Smooth muscle cell (in vitro differentiated cells): ENCODE measurements around the gene RSAD2. TPM values are rescaled to one million over a fixed set of nuclear protein-coding genes. Genes with fewer than 3 reads are reported as not detected.

Experiments used
- DNase-seq: peaks from one replicate; lab custom pipeline; 2025; ENCODE audit not compliant: unreplicated experiment; lab: John Stamatoyannopoulos, UW
- H2AFZ ChIP-seq: fragments of 200-600 bp; sonication (generic); 2 replicates; pipeline ENCODE4 v1.6.0; 2016; ENCODE audit warnings: antibody characterized with exemption, low read depth, mild to moderate bottlenecking
- H3F3A ChIP-seq: fragments of 200-600 bp; sonication (generic); 2 replicates; pipeline ENCODE4 v1.6.0; 2017; ENCODE audit warnings: antibody characterized with exemption, low read depth
- H3K27ac ChIP-seq: fragments of 200-600 bp; sonication (generic); 2 replicates; pipeline ENCODE4 v1.5.1; 2016; ENCODE audit warnings: low read depth, mild to moderate bottlenecking
- H3K27me3 ChIP-seq: fragments of 200-600 bp; sonication (generic); 2 replicates; pipeline ENCODE4 v1.6.1; 2016; ENCODE audit warnings: low read depth, mild to moderate bottlenecking
- H3K36me3 ChIP-seq: fragments of 200-600 bp; sonication (generic); 2 replicates; pipeline ENCODE4 v1.5.1; 2016; ENCODE audit warnings: low read depth
- H3K4me1 ChIP-seq: fragments of 200-600 bp; sonication (generic); 2 replicates; pipeline ENCODE4 v1.5.1; 2016; ENCODE audit warnings: low read depth
- H3K4me2 ChIP-seq: fragments of 200-600 bp; sonication (generic); 2 replicates; pipeline ENCODE4 v1.6.0; 2016; ENCODE audit warnings: mild to moderate bottlenecking
- H3K4me3 ChIP-seq: fragments of 200-600 bp; sonication (generic); 2 replicates; pipeline ENCODE4 v1.5.1; 2016; ENCODE audit warnings: mild to moderate bottlenecking
- H3K79me2 ChIP-seq: fragments of 200-600 bp; sonication (generic); 2 replicates; pipeline ENCODE4 v1.6.0; 2016; ENCODE audit warnings: low read depth, mild to moderate bottlenecking
- H3K9ac ChIP-seq: fragments of 200-600 bp; sonication (generic); 2 replicates; pipeline ENCODE4 v1.6.0; 2016; ENCODE audit warnings: low read depth
- H3K9me3 ChIP-seq: fragments of 200-600 bp; sonication (generic); replicated peaks from 2 replicates; pipeline ENCODE4 v1.5.1; 2016; ENCODE audit warnings: low read depth
- H4K20me1 ChIP-seq: fragments of 200-600 bp; sonication (generic); 2 replicates; pipeline ENCODE4 v1.6.0; 2016; ENCODE audit warnings: low read depth
- WGBS: methylation state at CpG from one replicate; pipeline ENCODE4 v1.1.7; 2016; ENCODE audit warnings: low lambda C conversion rate; 5-methylcytosine and 5-hydroxymethylcytosine counted together
- polyA plus RNA-seq: library from polyadenylated mRNA; unstranded; fragments of >200 nt; fragmentation: Nextera tagmentation; extraction: Ambion mirVana; gene quantifications from 2 replicates; pipeline ENCODE4 v1.2.1, GENCODE V29; 2016
- total RNA-seq: library from RNA; depleted of rRNA; stranded (reverse); fragments of >200 nt; gene quantifications from 2 replicates; pipeline ENCODE4 v1.2.3, GENCODE V29; 2014
- TF ChIP-seq, protein P1 (sequence below): fragments of 200-600 bp; sonication (generic); IDR thresholded peaks from 2 replicates; pipeline ENCODE4 v1.5.1; 2017; ENCODE audit warnings: borderline replicate concordance, mild to moderate bottlenecking, antibody characterized with exemption; ENCODE audit not compliant: insufficient read depth, poor library complexity, severe bottlenecking

RSAD2 gene
- total and polyA plus RNA-seq, 2 experiments from 2014 or later, result not detected

- 93% methylated on average over 2 of the region's 2 CpGs for WGBS
- H3K27me3 ChIP-seq, result no peaks in the 10 kb centered on the region
- H3K36me3 ChIP-seq, result no peaks in the 10 kb centered on the region
- peaks cover 39% of the 10 kb centered on the region for H4K20me1 ChIP-seq
- no peak for DNase-seq
- H3K9ac ChIP-seq, result no peak overlapping the region
- no peaks in the 10 kb centered on the region for H3K79me2 ChIP-seq
- H3F3A ChIP-seq, result no peaks in the 10 kb centered on the region
- H3K9me3 ChIP-seq, result no peaks in the 10 kb centered on the region
- no peak overlapping the region for H3K27ac ChIP-seq
- TF ChIP-seq, protein P1, sequence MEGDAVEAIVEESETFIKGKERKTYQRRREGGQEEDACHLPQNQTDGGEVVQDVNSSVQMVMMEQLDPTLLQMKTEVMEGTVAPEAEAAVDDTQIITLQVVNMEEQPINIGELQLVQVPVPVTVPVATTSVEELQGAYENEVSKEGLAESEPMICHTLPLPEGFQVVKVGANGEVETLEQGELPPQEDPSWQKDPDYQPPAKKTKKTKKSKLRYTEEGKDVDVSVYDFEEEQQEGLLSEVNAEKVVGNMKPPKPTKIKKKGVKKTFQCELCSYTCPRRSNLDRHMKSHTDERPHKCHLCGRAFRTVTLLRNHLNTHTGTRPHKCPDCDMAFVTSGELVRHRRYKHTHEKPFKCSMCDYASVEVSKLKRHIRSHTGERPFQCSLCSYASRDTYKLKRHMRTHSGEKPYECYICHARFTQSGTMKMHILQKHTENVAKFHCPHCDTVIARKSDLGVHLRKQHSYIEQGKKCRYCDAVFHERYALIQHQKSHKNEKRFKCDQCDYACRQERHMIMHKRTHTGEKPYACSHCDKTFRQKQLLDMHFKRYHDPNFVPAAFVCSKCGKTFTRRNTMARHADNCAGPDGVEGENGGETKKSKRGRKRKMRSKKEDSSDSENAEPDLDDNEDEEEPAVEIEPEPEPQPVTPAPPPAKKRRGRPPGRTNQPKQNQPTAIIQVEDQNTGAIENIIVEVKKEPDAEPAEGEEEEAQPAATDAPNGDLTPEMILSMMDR, result no peak
- no peak overlapping the region for H3K4me3 ChIP-seq
- H3K4me2 ChIP-seq, result no peak overlapping the region
- H2AFZ ChIP-seq, result no peak overlapping the region
- peaks cover 4% of the 10 kb centered on the region for H3K4me1 ChIP-seq
Observed at GRCh38 chr2:6937157-6937556, 59.6 kb downstream of the RSAD2 start.

DNA sequence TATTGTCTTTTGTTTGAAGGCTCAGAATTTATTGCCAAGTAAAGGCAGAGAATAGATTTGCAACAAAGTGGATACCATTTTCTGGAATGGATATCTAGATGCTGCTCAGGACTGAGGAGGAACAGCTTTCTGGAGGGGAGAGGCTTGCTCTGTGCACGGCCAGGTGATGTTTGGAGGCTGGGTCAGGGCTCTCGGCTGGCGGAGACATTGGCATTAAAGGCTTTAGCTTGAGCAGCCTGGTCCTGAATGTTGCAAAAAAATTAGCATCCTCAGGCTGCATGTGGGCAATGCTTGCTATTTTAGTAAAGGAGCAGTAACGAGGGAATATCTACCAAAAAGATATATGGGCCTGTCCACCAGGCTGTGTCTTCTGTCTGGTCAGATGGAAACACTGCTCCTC, 60.0 kb downstream of the RSAD2 start:
- no peak overlapping the region for H3K9ac ChIP-seq
- H3K27me3 ChIP-seq, result no peaks in the 10 kb centered on the region
- no peaks in the 10 kb centered on the region for H3K36me3 ChIP-seq
- H3F3A ChIP-seq, result no peaks in the 10 kb centered on the region
- H3K4me3 ChIP-seq, result no peak overlapping the region
- TF ChIP-seq, protein P1, result no peak
- no peak overlapping the region for H3K27ac ChIP-seq
- 90% methylated on average over 4 of the region's 4 CpGs for WGBS
- H3K4me2 ChIP-seq, result no peak overlapping the region
- no peaks in the 10 kb centered on the region for H3K79me2 ChIP-seq
- no peak overlapping the region for H2AFZ ChIP-seq
- H4K20me1 ChIP-seq, result peaks cover 39% of the 10 kb centered on the region
- peaks cover 4% of the 10 kb centered on the region for H3K4me1 ChIP-seq
- no peak for DNase-seq
- H3K9me3 ChIP-seq, result no peaks in the 10 kb centered on the region

- H3K27me3 ChIP-seq, result no peaks in the 10 kb centered on the region
- no peak overlapping the region for H3K27ac ChIP-seq
- no peak overlapping the region for H2AFZ ChIP-seq
- peaks cover 4% of the 10 kb centered on the region for H3K4me1 ChIP-seq
- H3K4me3 ChIP-seq, result no peak overlapping the region
- DNase-seq, result no peak
- no peak overlapping the region for H3K9ac ChIP-seq
- H3K9me3 ChIP-seq, result no peaks in the 10 kb centered on the region
- no peak overlapping the region for H3K4me2 ChIP-seq
- H3K36me3 ChIP-seq, result no peaks in the 10 kb centered on the region
- peaks cover 39% of the 10 kb centered on the region for H4K20me1 ChIP-seq
- 84% methylated on average over 2 of the region's 2 CpGs for WGBS
- no peaks in the 10 kb centered on the region for H3F3A ChIP-seq
- H3K79me2 ChIP-seq, result no peaks in the 10 kb centered on the region
- TF ChIP-seq, protein P1, result no peak
Observed at GRCh38 chr2:6939071-6939470, 61.5 kb downstream of the RSAD2 start.

DNA sequence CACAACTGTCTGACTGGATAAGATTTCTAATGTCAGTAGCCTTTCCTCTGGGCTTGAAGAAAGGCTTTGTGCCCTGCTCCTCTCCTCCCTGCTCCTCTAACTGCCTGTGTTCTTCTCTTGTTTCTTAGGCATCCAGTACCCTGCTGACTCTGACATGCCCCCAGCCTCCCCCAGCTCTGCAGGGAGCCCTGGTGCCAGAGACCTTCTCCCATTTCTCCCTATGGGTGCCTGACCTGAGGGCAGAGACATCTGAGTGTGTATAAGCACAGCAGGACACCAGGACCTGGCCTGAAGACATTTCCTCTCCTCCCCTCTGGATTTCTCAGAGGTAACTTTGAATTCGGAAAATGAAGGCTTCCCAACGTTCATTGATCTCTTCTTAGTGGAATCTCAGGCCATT, 63.2 kb downstream of the RSAD2 start:
- no peak overlapping the region for H3K4me3 ChIP-seq
- H3K9me3 ChIP-seq, result no peaks in the 10 kb centered on the region
- H2AFZ ChIP-seq, result no peak overlapping the region
- peaks cover 27% of the 10 kb centered on the region for H4K20me1 ChIP-seq
- DNase-seq, result no peak
- WGBS, result 75% methylated on average over 2 of the region's 2 CpGs
- H3K4me1 ChIP-seq, result peaks cover 4% of the 10 kb centered on the region
- H3K9ac ChIP-seq, result no peak overlapping the region
- H3K36me3 ChIP-seq, result no peaks in the 10 kb centered on the region
- H3K79me2 ChIP-seq, result no peaks in the 10 kb centered on the region
- H3K4me2 ChIP-seq, result no peak overlapping the region
- TF ChIP-seq, protein P1, result no peak
- no peak overlapping the region for H3K27ac ChIP-seq
- no peaks in the 10 kb centered on the region for H3F3A ChIP-seq
- no peaks in the 10 kb centered on the region for H3K27me3 ChIP-seq
